ENCODE results near the gene MYLK.

The MYLK gene

DNA sequence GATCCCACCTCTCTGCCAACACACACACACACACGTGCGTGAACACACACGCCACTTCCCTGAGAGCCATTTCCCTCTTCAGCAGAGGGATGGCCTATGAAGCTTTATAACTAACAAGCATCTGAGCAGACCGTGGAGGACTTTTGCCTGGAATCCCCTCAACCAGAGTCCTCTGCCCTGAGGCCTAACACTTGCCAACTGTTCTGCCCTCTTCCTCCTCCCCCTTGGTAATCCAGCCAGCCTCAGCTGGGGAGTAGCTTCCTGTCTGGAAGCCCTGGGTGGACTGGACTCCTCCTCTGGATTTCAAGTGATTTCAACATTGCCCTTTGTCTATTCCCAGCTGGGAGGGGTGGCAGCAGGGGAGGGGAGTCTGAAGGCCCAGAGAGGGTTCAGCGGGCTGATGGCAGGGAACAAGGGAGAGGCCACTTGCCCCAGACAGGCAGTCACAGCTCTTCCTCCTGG lies 230.9 kb downstream of the MYLK start:
- no peak for DNase-seq (ENCODE audit: extremely low read depth in 1 of 2, low read depth in 1 of 2)

DNA sequence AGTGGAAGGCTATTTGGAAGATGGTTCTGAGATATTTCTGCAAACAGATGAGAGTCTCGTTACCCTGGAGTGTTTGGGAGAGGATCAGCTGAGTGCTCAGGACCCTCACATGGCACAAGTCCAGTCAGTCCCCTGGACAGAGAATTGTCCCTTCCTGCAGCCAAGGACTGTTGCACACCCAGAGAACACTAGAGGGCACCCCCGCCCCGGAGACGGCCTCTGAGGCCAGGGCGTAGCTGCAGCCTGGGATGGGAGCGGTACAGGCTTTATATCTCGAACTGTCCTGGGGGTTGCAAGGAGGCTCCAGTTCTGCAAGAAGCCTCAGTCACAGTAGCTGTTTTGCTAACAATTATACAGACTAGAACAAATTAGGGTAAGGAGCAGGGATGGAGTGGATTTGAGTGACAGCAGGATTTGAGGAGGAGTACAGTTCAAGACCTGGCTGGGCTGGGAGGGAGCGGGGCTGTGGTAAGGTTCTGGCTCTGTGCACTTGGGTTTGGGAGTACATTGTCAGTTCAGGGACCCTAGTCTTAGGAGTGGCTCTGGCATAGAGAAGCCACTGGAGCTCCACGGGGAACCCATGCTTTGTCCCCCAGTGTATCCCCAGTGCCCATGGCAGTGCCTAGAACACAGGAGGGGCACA lies 231.7 kb downstream of the MYLK start:
- peak; percentile 9 to 11 for DNase-seq (ENCODE audit: extremely low read depth in 1 of 2, low read depth in 1 of 2)

DNA sequence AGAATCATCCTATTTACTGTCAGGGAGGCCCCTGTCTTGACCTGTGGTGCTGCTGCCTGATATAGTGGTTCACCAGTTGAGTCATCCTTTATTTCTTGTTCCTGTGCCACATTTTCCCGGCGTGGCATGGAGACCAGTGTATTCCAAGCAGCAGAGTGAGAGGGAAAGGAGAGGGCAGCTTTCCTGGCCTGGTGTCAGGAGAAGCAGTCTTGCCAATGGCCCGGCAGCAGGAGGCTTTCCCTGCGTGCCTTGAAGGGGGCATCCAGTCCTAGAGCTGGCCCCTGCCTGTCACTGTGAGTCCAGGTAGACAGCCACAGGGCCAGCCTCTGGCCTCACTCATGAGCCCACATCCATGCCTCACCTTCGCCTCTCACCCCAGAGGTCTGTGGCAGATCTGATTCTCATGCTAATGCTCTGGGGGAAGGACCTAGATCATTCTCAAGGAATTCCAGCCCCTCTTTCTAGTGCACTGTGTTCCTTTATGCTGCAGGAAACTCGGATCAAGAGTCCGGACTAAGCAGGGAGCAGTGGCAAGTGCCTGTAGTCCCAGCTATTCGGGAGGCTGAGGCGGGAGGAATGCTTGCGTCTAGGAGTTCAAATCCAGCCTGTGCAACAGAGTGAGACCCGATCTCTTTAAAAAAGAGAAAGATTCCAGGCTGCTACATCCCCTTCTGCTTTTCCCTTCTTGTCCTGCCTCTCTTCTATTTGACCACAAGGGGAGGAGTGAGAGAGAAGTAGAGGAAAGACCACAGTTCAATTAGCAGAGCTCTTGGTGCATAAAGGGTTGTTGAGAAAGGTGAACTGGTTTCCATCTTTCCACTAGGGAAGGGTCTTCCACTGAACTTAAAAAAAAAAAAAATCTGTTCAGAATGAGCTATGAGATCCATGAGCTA lies 232.4 kb downstream of the MYLK start:
- DNase-seq (ENCODE audit: extremely low read depth in 1 of 2, low read depth in 1 of 2) = no peak

DNA sequence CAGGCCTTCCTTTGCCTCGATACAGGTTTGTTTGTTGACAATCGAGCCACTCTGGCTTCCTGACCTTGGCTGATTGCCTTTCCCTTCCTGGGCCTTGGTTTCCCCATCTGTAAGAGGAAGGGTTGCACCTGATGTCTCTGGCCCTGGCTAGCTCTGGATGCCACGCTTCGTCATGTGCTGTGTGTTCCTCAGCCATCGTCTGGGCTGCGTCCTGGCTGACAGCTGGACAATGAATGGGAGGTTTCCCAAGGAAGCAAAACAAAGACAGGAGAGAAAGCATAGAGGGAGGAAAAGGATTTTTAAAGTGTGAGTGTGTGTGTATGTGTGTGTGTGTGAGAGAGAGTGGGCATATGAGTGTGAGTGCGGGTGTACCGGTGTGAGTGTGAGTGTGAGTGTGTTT lies 234.0 kb downstream of the MYLK start:
- no peak for DNase-seq (ENCODE audit: extremely low read depth in 1 of 2, low read depth in 1 of 2)

DNA sequence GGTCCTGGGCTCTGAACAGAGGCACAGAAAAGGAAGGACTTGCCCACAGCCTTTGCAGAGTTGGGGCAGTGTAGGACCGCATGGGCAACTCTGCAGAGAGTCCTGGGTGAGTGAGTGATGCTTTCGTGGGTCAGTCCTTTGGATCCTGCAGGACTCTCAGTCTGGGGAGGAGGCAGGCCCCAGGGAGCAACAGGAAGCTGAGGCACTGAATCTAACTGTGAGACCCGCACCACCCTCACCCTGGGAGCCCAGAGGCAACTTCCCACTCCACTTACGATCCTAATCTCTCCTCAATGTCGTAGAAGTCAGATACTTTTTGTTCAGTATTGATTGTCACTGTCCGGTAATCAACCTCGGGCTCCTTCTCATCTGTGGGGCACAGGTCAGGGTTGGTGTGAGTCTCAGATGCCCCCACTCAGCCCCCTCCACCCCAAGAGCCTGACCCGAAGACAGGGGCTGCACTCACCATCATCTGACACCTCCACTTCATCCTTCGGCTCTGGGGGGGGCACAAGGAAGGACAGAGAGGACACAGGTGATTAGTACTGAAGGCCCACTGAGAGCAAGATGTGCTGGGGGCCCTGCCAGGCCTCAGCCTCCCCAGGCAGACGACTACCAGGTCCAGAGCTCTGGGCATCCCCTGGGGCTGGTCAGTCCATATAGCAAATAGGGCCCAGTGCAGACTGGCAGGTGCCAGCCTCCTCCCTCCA lies 235.3 kb downstream of the MYLK start:
- no peak for DNase-seq (ENCODE audit: extremely low read depth in 1 of 2, low read depth in 1 of 2)

DNA sequence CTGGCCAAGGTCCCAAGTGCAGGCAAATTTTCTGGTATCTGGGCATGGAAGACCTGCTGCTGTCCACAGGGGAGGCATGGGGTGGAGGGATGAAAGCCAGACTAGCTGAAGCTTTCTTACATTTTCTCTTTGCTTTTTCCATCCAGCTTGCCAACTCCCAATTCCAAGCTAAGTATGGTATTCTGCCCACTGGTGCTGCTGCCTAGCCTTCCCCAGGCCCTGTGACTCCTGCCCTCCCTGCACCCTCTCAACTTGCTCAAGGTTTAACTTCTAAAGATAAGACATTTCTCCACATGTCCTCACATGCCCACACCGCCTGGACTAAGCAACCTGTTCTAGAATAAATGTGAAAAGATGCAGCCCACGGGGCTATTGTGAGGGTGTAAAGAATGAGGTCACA lies 239.8 kb downstream of the MYLK start:
- DNase-seq (ENCODE audit: extremely low read depth in 1 of 2, low read depth in 1 of 2) = no peak

DNA sequence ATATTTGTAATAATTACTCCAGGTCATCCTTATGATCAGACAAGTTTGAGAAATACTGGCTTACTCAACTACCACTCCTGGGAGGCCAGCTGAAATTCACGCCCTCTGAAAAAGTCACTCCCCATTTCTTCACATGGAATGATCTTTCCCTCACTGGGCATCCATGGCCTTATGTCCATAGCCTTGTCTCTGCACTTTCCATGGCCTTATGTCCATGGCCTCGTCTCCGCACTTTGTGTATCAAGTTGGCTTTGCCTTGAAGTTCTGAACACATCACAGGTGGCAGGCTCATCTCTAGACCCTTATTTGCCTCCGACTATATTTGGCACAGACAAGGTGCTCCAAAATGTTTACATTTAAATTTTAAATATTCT lies 241.2 kb downstream of the MYLK start:
- no peak for DNase-seq (ENCODE audit: extremely low read depth in 1 of 2, low read depth in 1 of 2)

DNA sequence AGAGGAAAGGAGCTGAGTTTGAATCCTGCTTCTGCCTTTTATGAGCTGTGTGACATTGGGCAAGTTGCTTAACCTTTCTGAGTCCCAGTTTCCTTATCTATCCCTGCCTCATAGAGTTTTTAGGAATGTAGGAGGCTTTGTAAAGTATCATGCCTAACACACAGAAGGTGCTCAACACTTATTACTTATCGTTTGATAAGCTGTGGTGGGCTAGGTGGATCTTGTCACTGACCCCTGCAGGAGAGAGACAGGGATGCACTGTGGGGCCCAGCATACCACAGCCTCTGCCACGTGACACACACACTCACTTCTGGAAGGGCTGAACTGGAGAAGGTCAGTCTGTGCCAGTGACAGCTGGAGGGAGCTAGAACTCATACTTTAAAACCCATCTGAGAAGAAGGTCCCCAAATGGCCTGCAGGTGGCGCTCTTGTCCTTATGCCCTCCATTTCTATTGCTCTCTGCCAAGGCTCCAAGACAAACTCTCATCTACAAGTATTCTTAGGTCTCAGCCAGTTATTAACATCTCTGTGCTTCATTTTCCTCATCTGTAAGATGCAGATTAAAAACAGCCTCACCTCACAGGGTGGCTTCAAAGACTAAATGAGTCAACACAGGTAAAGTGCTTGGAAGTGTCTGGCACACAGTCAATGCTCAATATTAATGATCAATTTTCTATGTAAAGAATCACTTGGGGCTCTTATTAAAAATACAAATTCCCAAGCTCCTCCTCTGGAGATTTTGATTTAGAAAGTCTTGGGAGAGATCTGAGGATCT lies 241.8 kb downstream of the MYLK start:
- DNase-seq (ENCODE audit: extremely low read depth in 1 of 2, low read depth in 1 of 2) = peak; percentile 24 to 37

DNA sequence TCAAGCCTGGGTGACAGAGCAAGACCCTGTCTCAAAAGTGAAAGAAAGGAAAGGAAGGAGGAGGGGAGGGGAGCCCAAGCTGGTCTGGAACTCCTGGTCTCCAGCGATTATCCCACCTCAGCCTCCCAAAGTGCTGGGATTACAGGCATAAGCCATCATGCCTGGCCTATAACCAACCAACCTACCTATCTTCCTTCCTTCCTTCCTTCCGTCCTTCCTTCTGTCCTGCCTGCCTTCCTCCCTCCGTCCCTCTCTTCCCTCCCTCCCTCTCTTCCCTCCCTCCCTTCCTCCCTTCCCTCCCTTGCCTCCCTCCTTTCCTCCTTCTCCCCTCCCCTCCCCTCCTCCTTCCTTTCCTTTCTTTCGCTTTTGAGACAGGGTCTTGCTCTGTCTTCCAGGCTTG lies 242.6 kb downstream of the MYLK start:
- DNase-seq (ENCODE audit: extremely low read depth in 1 of 2, low read depth in 1 of 2) = no peak

DNA sequence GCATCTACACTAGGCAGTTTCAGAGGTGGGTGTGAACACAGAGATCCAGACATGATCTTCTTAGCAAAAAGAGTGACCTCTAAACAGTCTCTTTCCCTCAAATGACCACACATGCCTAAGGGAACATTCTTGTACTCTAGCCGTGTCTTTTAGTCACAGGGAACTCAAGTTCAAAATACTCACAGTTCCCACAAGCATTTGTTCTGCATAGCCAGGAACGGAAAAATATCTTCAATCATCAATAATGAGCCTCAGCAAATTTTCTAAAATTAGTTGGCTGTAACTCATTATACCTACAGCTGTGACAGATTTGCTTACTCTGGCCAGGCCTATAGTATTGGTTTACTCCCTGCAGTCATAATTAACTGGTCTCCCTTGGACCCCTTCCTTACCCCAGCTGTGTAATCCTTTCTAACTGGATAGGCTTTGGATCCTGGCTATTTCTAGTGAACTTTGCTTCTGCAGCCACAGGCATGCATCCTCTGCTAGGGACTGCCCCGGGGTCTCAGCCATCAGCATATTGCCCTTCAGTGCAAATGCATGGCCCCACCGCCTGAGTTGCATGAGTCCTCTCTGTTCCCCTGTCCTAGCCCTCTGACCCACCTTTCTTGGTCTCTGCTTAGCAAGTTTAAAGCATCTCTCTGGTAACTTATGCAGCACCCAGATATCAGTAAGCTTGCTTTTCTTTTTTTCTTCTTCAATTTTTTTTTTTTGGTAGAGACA lies 243.2 kb downstream of the MYLK start:
- no peak for DNase-seq (ENCODE audit: extremely low read depth in 1 of 2, low read depth in 1 of 2)

DNA sequence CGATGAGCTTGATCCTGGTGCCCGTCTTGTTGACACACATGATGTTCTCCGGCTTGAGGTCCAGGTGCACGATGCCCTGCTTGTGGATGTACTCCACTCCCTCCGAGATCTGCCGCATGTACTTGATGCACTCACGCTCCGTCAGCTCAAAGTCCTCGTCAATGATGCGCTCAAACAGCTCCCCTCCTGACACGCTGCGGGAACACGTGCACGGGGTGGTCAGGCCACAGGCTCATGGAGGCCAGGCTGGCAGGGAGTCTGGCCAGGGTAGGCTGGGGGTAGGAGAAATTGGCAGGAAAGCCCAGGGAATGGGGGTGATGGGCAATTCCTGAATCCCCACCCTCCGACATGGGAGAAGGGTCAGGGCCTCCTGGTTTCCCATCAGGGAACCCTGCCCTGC lies 243.8 kb downstream of the MYLK start:
- no peak for DNase-seq (ENCODE audit: extremely low read depth in 1 of 2, low read depth in 1 of 2)

DNA sequence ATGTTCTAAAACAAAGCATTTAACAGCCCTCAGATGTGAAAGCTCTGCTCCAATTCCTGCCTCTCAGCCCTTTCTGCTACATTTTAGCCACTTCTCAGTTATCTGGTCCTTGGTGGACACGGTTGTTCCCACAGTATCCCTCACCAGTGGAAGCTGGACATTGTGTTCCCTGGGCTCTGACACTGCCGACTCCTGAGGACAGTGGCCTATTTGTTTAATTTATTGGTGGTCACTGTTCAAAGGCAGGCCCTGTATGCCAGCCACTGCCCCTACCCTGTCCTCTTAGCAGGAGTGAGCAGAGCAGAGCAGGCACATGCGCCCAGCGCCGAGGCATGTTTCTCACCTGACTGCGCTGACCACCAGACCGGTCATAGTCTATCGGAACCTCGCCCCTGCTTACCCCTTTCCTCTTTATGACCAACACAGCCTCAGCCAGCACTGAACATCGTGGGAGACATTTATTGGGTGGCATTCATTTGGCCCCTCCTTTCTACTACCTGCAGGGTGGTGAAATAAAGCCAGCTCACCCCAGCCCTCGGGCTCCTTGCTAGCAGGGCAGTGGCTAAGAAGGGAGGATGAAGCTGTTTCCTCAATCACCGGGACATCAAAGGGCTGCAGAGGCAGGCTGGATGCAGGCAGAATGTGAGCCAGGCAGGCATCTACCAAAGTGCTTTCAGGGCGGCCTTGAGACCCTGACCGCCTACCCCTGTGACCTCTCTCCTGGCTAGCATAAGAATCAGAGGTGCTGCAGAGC lies 245.0 kb downstream of the MYLK start:
- no peak for DNase-seq (ENCODE audit: extremely low read depth in 1 of 2, low read depth in 1 of 2)

DNA sequence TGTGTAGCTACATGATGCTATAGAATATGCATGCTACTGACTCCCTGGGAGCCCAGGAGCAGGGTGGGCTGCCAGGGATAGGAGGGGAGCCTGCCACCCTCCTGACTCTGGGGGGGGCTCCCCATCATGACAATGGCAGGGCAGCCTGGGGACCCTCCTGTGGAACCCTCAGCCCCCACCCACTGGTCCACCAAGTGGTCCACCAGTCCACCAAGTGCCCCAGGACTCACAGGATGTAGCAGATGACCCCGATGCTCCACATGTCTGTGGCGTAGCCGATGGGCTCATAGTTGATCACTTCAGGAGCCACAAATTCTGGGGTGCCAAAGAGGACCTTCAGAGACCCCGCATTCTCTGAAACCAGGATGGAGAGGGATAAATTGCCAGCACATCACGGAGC lies 246.3 kb downstream of the MYLK start:
- no peak for DNase-seq (ENCODE audit: extremely low read depth in 1 of 2, low read depth in 1 of 2)

DNA sequence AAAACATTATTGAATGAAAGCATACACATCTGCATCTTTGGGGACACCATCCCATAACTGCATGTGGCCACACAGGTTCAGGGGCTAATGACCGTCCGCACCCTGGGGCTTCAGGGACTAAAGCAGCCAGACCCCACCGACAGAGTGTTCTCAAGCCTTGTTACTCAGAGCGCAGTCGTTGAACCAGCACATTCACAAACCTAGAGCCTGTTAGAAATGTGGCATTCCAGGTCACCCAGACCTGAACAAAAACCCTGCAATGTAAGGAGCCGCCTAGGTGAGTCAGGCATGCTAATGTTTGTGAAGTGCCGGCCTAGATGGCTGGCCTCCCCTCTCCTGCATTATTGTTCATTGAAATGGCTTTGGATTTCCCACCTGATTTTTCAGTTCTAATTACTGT lies 247.0 kb downstream of the MYLK start:
- no peak for DNase-seq (ENCODE audit: extremely low read depth in 1 of 2, low read depth in 1 of 2)

DNA sequence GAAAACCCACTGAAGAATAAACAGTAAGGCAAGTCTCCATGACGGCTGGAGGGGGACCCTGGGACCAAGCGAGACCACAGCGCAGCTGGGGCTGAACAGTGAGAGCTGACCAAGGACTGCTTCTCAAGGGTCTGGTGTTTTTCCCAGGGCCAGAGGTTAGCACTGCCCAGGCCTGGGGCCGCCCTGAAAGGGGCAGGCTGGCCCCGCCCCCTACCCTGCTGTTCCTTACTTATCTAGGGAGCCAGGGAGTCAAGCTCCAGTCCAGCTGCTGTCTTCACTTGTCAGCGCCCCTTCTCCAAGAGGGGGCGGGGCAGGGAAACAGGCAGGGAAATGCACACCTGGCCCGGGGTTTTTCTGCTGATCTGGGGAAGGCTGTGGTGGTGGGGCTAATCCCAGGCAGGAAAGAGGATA lies 247.7 kb downstream of the MYLK start:
- no peak for DNase-seq (ENCODE audit: extremely low read depth in 1 of 2, low read depth in 1 of 2)

DNA sequence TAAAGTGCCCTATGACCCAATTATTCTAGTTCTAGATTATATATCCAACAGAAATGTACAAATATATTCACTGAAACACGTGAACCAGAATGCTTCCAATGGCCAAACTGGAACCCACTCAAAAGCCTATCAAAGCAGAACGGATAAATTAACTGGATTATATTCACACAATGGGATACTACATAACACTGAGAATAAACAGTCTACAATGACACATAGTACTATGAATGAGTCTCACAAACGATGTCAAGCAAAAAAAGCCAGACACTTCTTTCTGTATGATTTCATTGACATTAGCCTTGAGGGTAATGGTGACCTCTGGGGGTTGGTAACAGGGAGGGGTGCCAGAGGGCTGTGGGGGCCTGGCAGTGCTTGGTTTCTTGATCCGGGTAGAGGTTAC lies 248.4 kb downstream of the MYLK start:
- DNase-seq (ENCODE audit: extremely low read depth in 1 of 2, low read depth in 1 of 2) = no peak

DNA sequence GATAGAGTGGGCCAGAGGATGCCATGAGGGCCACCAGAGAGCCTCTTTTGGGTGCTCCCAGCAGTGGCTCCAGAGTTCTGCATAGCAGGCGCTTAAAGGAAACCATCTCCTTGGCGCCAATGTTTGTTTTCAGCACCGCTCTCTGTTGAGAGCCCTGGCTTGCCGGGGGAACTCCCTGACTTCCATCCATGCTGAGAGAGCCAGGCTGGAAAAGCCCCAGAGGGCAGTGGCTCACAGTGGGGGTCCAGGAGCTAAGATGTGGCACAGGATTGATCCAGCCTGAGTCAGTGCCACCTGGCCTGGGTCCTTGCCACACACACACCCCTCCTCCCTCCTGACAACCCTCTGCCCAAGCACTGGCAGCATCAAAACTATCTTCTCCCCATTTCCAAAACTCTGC lies 248.9 kb downstream of the MYLK start:
- DNase-seq (ENCODE audit: extremely low read depth in 1 of 2, low read depth in 1 of 2) = no peak

DNA sequence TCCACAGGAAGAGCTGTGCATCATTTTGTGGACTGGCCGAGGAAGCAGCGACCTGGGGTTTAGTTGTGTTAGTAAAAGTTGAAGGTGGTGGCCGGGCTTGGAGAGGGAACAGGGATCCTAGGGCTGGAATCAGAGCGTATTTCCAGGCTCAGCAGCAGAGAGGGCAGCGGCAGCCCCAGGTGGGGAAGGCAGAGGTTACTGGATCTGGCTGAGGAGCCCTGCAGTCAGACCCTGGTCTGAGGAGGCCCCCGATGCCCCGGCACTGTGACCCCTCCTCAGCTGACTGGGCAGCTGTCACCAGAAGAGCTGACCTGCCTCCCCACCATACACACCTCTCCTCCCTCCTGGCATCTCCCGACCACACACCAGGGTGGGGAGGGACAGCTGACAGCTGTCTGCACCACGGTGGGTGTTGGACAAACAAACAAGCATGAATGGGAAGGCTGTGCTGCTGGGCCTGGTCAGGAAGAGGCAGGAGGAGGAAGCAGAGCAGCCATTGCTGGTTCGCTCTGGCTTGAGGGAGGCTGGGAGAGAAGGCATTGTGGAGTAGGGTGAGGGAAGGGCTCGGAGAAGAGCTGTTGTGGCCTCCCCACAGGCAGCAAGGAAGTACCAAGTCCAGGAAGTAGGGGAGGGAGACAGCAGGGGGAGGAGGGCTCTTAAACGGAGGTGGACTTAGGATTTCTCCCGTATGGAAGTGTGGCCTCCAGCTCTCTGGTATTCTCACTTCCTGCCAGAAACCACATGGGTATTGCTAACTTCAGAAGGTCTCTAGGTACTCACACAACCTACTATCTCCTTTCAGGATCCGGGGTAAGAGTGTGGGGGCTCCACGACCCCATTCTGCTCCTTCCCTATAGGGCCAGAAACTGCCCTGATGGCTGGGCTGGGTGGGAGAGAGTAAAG lies 249.7 kb downstream of the MYLK start:
- no peak for DNase-seq (ENCODE audit: extremely low read depth in 1 of 2, low read depth in 1 of 2)

DNA sequence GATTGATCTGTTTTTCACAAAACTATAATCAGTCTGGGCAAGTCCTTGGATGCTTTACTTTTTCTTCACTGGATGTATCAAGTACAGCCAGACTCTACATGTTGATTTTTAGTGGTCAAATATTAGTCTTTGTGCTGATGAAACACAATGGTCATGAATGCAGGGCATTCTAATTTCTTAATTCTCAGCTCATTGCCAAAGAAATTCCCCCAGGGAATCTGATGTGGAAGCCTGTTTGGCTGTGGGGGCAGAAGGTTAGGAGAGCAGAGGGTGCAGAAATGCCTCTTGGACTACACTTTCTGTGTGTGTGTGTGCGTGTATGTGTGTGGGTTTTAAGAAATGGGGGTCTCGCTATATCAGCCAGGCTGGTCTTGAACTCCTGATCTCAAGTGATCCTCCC lies 250.6 kb downstream of the MYLK start:
- DNase-seq (ENCODE audit: extremely low read depth in 1 of 2, low read depth in 1 of 2) = no peak
